GM12878 (cell line): ENCODE data around the gene VTN. TPM values are rescaled to one million over a fixed set of nuclear protein-coding genes. Genes with fewer than 3 reads are reported as not detected.

Experiments
- ATAC-seq: fragments of 200-7000 bp; cut with Tn5 transposase; 3 replicates; pipeline ENCODE4 v1.9.1; 2020; ENCODE audit warnings: mild to moderate bottlenecking, moderate library complexity
- BruUV-seq: library from RNA; stranded (reverse); fragments of 400-500 nt; replicated peaks from 2 replicates; lab custom pipeline; 2021; lab: Mats Ljungman, UMichigan
- CTCF ChIA-PET: fragments of 300-600 bp; sonication (Branson Sonifier 250); formaldehyde crosslinking; extraction: SDS; loops from one replicate; lab custom pipeline; 2021; ENCODE audit warnings: inconsistent platforms; lab: Yijun Ruan, JAX
- POLR2A ChIA-PET: fragments of 350-600 bp; formaldehyde crosslinking; extraction: SDS; loops from one replicate; lab custom pipeline; 2021; ENCODE audit warnings: inconsistent platforms; lab: Charles Lee
- RAD21 ChIA-PET: fragments of 300-600 bp; sonication (Branson Sonifier 250); formaldehyde crosslinking; loops from one replicate; lab custom pipeline; 2023; ENCODE audit warnings: antibody characterized with exemption; ENCODE audit not compliant: unreplicated experiment; lab: Charles Lee
- SMC1A ChIA-PET: fragments of 300-600 bp; sonication (Branson Sonifier 250); formaldehyde crosslinking; loops from one replicate; lab custom pipeline; 2023; ENCODE audit not compliant: unreplicated experiment, uncharacterized antibody; lab: Charles Lee
- DNase-seq: peaks from one replicate; pipeline ENCODE4 v3.0.0-alpha.2; 2011; ENCODE audit warnings: low read depth, low spot score
- FAIRE-seq: peaks from 3 replicates; lab custom pipeline; 2011; peaks lifted over from hg19 to GRCh38; lab: Jason Lieb, UNC
- H2AFZ ChIP-seq: 2 replicates; pipeline ENCODE4 v1.6.0; 2011; ENCODE audit warnings: low read depth, low read length, control low read depth; ENCODE audit not compliant: control insufficient read depth
- H3K27ac ChIP-seq: 2 replicates; pipeline ENCODE4 v1.5.1; 2011; ENCODE audit warnings: control low read depth; ENCODE audit not compliant: control insufficient read depth, insufficient read depth
- H3K27me3 ChIP-seq, 2 experiments: replicated peaks in 1 of 2; 2 replicates each; pipeline versions ENCODE4 v1.6.0 to v1.6.1; 2011; ENCODE audit warnings: low read length in 1 of 2; ENCODE audit not compliant: control insufficient read depth in 2 of 2, insufficient read depth in 2 of 2
- H3K36me3 ChIP-seq, 2 experiments: 2 replicates each; pipeline ENCODE4 v1.5.1; 2011; ENCODE audit warnings: low read length in 1 of 2; ENCODE audit not compliant: control insufficient read depth in 2 of 2, insufficient read depth in 2 of 2
- H3K4me1 ChIP-seq: 2 replicates; pipeline ENCODE4 v1.6.1; 2011; ENCODE audit warnings: mild to moderate bottlenecking, low read length, moderate library complexity, mixed read lengths; ENCODE audit not compliant: control insufficient read depth, insufficient read depth
- H3K4me2 ChIP-seq: 2 replicates; pipeline ENCODE4 v1.6.0; 2011; ENCODE audit warnings: control low read depth; ENCODE audit not compliant: control insufficient read depth, insufficient read depth
- H3K4me3 ChIP-seq: fragments of 200-600 bp; sonication (generic); 2 replicates; pipeline ENCODE4 v1.5.1; 2016
- H3K79me2 ChIP-seq: 2 replicates; pipeline ENCODE4 v1.6.0; 2011; ENCODE audit warnings: low read length; ENCODE audit not compliant: control insufficient read depth, insufficient read depth
- H3K9ac ChIP-seq: 2 replicates; pipeline ENCODE4 v1.8.0; 2011; ENCODE audit warnings: low read length, control low read depth, mixed read lengths; ENCODE audit not compliant: control insufficient read depth, insufficient read depth
- H3K9me3 ChIP-seq: replicated peaks from 3 replicates; pipeline ENCODE4 v1.5.1; 2011; ENCODE audit warnings: mild to moderate bottlenecking, low read length; ENCODE audit not compliant: control insufficient read depth, insufficient read depth
- H4K20me1 ChIP-seq: 2 replicates; pipeline ENCODE4 v1.6.0; 2011; ENCODE audit not compliant: control insufficient read depth, insufficient read depth
- BHLHE40 ChIP-seq, 2 experiments: fragments of 450-650 bp in 1 of 2; IDR thresholded peaks; 2 replicates each; pipeline ENCODE4 v1.6.1; 2011 to 2017; ENCODE audit warnings: low read depth in 2 of 2, borderline replicate concordance in 1 of 2, improper control_type of control experiment in 1 of 2, low read length in 1 of 2, mild to moderate bottlenecking in 1 of 2
- CHD4 ChIP-seq: fragments of 200-600 bp; sonication (generic); IDR thresholded peaks from 2 replicates; pipeline ENCODE4 v1.6.1; 2016; ENCODE audit warnings: mild to moderate bottlenecking
- E2F8 ChIP-seq: fragments of 450-650 bp; IDR thresholded peaks from 2 replicates; pipeline ENCODE4 v1.6.1; 2018; ENCODE audit warnings: mild to moderate bottlenecking, low read depth, moderate library complexity; ENCODE audit not compliant: partially characterized antibody
- FOXK2 ChIP-seq: fragments of 450-650 bp; IDR thresholded peaks from 2 replicates; pipeline ENCODE4 v1.6.1; 2017; ENCODE audit warnings: mild to moderate bottlenecking, moderate library complexity
- HCFC1 ChIP-seq: fragments of 150-350 bp; IDR thresholded peaks from 2 replicates; pipeline ENCODE4 v1.6.1; 2014; ENCODE audit warnings: low read length
- NFIC ChIP-seq: IDR thresholded peaks from 2 replicates; pipeline ENCODE4 v1.6.1; 2012; ENCODE audit warnings: low read depth, mild to moderate bottlenecking, inconsistent platforms, low read length, moderate library complexity
- NFXL1 ChIP-seq: fragments of 450-650 bp; IDR thresholded peaks from 2 replicates; pipeline ENCODE4 v1.6.1; 2017; ENCODE audit warnings: antibody characterized with exemption, mild to moderate bottlenecking, borderline replicate concordance
- POLR2AphosphoS2 ChIP-seq: IDR thresholded peaks from 2 replicates; pipeline ENCODE4 v1.6.1; 2011; ENCODE audit warnings: low read depth, mild to moderate bottlenecking, low read length, improper control_type of control experiment, moderate library complexity
- RELB ChIP-seq: fragments of 450-650 bp; IDR thresholded peaks from 2 replicates; pipeline ENCODE4 v1.6.1; 2017; ENCODE audit warnings: low read depth, mild to moderate bottlenecking, moderate library complexity
- RUNX3 ChIP-seq: IDR thresholded peaks from 2 replicates; pipeline ENCODE4 v1.6.1; 2012; ENCODE audit warnings: low read length, inconsistent platforms
- SMC3 ChIP-seq: IDR thresholded peaks from 2 replicates; pipeline ENCODE4 v1.6.1; 2011; ENCODE audit warnings: low read length, improper control_type of control experiment, borderline replicate concordance
- YY1 ChIP-seq: IDR thresholded peaks from 2 replicates; pipeline ENCODE4 v1.6.1; 2011; ENCODE audit warnings: low read depth, mild to moderate bottlenecking, low read length
- ZNF687 ChIP-seq: fragments of 450-650 bp; IDR thresholded peaks from 2 replicates; pipeline ENCODE4 v1.6.1; 2017; ENCODE audit warnings: mild to moderate bottlenecking, moderate library complexity
- WGBS: methylation state at CpG from one replicate; pipeline ENCODE4 v1.1.6; 2016; ENCODE audit warnings: low lambda C conversion rate; ENCODE audit not compliant: insufficient replicate concordance, insufficient coverage; ENCODE audit errors: missing lambda C conversion rate; 5-methylcytosine and 5-hydroxymethylcytosine counted together
- in situ Hi-C: fragments of 300-500 bp; cut with MboI; formaldehyde crosslinking; loops from 9 replicates; pipeline ENCODE4 v1.14.3; 2018; ENCODE audit warnings: mixed read lengths
- intact Hi-C: fragments of 100-400 bp; cut with micrococcal nuclease; formaldehyde crosslinking; loops from one replicate; pipeline ENCODE4 v1.14.2; 2022; ENCODE audit not compliant: unreplicated experiment
- polyA plus RNA-seq, 11 experiments: library from polyadenylated mRNA; depleted of rRNA in 4 of 11; unstranded in 6 of 11; stranded (reverse) in 5 of 11; fragments of >200 nt; fragmentation: Nextera tagmentation in 4 of 11; fragmentation: Illumina TruSeq in 1 of 11; extraction: Ambion mirVana in 4 of 11; extraction: Trizol in 1 of 11; gene quantifications; 1 replicate in 1 of 11; 2 replicates in 10 of 11; pipeline versions ENCODE4 v1.2.1 to v1.2.3, GENCODE V29; 2011 to 2016; ENCODE audit warnings: inconsistent platforms in 2 of 11, missing spikeins in 2 of 11, low read depth in 1 of 11
- total RNA-seq, 4 experiments: library from RNA; depleted of rRNA in 3 of 4; stranded (reverse); fragments of >200 nt in 3 of 4; fragmentation: Illumina TruSeq in 1 of 4; extraction: Trizol in 1 of 4; gene quantifications; 2 replicates each; pipeline versions ENCODE4 v1.2.1 to v1.2.3, GENCODE V29; 2013 to 2021

VTN gene
- total and polyA plus RNA-seq, 10 of the 15 experiments (the other 5 are each of a cell fraction or from before 2014, with no cell fraction given), result 0.04 to 1.3 (median 0.13) TPM; not detected in 5

- BruUV-seq, result no TSS peak
- Histone ChIP-seq H3K4me2 (no peak overlapping the region), H3K9ac (no peak overlapping the region), H3K27me3 (no peaks in the 10 kb centered on the region), H3K4me1 (no peaks in the 10 kb centered on the region), H4K20me1 (no peaks in the 10 kb centered on the region), H3K4me3 (no peak overlapping the region), H3K9me3 (no peaks in the 10 kb centered on the region), H3K79me2 (no peaks in the 10 kb centered on the region), H2AFZ (peak overlapping the region; percentile 63), H3K36me3 (no peaks in the 10 kb centered on the region), H3K27ac (no peak overlapping the region)
- DNase-seq (no peak), ATAC-seq (peak; percentile 100), FAIRE-seq (peak; percentile 23)
- ChIA-PET CTCF (interaction anchor here (0.6 to 5.0 kb wide), 43 partner anchors 9 to 611 kb away, joined by 3 to 41 read pairs (median 4); partner anchors contain the start of genes IFT20, POLDIP2, SARM1 and SLC46A1), SMC1A (interaction anchor here (0.6 to 1.6 kb wide), 10 partner anchors 9 to 186 kb away, joined by 3 to 7 read pairs (median 3); partner anchors contain the start of genes IFT20, TNFAIP1 and VTN), RAD21 (interaction anchor here (0.7 to 1.4 kb wide), 7 partner anchors 19 to 612 kb away, joined by 3 to 9 read pairs (median 5); partner anchors contain the start of genes IFT20 and TNFAIP1), POLR2A (interaction anchor here (1.2 kb wide), 1 partner anchor 81 kb away, joined by 4 read pairs; the partner anchor contains the start of gene TNFAIP1)
- in situ Hi-C loops (no loop called here), intact Hi-C loops (loop anchor here (5.0 kb wide), 1 partner anchor 125 kb away; no protein-coding TSS in a partner anchor)
- WGBS, result 17% methylated on average over 13 of the region's 13 CpGs
- TF ChIP-seq NFXL1, result no peak
- TF ChIP-seq ZNF687, result no peak
- TF ChIP-seq BHLHE40 (IDR thresholded peaks at IDR 0.05; ENCODE audit: borderline replicate concordance in 1 of 2, low read depth in 2 of 2, low read length in 1 of 2), result peak in 1 of 2 experiments; percentile 44; a peak in 1 of 4 replicates
- TF ChIP-seq SMC3, result peak; percentile 64
- TF ChIP-seq YY1, result peak; percentile 49; the same call in 1 of the 2 replicates
- TF ChIP-seq NFIC, result no peak
- TF ChIP-seq FOXK2, result 0 out of 2 replicates have a peak, but pooled peaks have one; percentile 23
- peak; percentile 29; the same call in 1 of the 2 replicates for TF ChIP-seq RUNX3
- no peak for TF ChIP-seq HCFC1
- TF ChIP-seq CHD4, result no peak
- no peak for TF ChIP-seq E2F8
- no peak for TF ChIP-seq RELB
- no peak for TF ChIP-seq POLR2AphosphoS2
Measured at GRCh38 chr17:28416703-28417311, 46.7 kb upstream of the VTN start.
